B cell (primary cell): Measurements from ENCODE around the gene CCDC146.
"Not testable (repeated sequence)": the region's sequence is repeated elsewhere in the genome, so short reads cannot be mapped to it uniquely, and the experiment has no call there.

Source experiments
- EZH2 ChIP-seq: IDR thresholded peaks from 2 replicates; pipeline ENCODE4 v1.6.1; 2012; ENCODE audit warnings: borderline replicate concordance, low read depth, mild to moderate bottlenecking, moderate library complexity, low read length; ENCODE audit not compliant: insufficient read depth, poor library complexity, severe bottlenecking
- TF ChIP-seq, protein P1 (sequence below): fragments of 200-600 bp; IDR thresholded peaks from one replicate; pipeline ENCODE4 v1.8.0; 2022; ENCODE audit warnings: antibody characterized with exemption, mild to moderate bottlenecking

DNA sequence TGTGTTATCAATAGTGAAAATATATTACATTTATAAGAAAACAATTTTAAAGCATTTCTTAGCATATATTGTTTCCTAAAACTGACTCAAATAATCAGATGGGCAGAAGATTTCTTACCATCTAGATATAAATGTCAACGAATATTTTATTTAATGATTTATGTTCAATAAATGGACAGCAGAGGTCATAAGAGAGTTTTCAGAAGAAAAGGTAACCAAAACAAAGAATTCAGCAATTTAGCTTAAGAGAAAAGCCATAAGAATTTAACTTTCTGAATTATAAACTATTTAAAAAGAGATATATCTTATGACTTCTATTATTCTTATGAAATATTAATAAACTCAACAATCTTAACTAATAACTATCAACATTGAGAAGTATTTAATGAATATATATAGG, 3.1 kb downstream of the CCDC146 start:
- TF ChIP-seq, protein P1, sequence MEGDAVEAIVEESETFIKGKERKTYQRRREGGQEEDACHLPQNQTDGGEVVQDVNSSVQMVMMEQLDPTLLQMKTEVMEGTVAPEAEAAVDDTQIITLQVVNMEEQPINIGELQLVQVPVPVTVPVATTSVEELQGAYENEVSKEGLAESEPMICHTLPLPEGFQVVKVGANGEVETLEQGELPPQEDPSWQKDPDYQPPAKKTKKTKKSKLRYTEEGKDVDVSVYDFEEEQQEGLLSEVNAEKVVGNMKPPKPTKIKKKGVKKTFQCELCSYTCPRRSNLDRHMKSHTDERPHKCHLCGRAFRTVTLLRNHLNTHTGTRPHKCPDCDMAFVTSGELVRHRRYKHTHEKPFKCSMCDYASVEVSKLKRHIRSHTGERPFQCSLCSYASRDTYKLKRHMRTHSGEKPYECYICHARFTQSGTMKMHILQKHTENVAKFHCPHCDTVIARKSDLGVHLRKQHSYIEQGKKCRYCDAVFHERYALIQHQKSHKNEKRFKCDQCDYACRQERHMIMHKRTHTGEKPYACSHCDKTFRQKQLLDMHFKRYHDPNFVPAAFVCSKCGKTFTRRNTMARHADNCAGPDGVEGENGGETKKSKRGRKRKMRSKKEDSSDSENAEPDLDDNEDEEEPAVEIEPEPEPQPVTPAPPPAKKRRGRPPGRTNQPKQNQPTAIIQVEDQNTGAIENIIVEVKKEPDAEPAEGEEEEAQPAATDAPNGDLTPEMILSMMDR, result peak; percentile 60
- not testable (repeated sequence) for TF ChIP-seq EZH2
